IMR-90 (cell line): ENCODE measurements around the gene HTR1D. TPM values are rescaled to one million over a fixed set of nuclear protein-coding genes. Genes with fewer than 3 reads are reported as not detected.

Experiments used
- ATAC-seq: fragments of 200-7000 bp; cut with Tn5 transposase; 2 replicates; pipeline ENCODE4 v1.9.1; 2020; ENCODE audit warnings: low read depth, mild to moderate bottlenecking, moderate library complexity
- BruUV-seq: library from RNA; stranded (reverse); fragments of 400-500 nt; replicated peaks from 2 replicates; lab custom pipeline; 2021; lab: Mats Ljungman, UMichigan
- CTCF ChIA-PET: fragments of 300-600 bp; formaldehyde crosslinking; extraction: SDS; loops from one replicate; lab custom pipeline; 2021; ENCODE audit warnings: antibody characterized with exemption; lab: Yijun Ruan, JAX
- POLR2A ChIA-PET: fragments of 300-600 bp; sonication (Branson Sonifier 250); formaldehyde crosslinking; loops from one replicate; lab custom pipeline; 2022; ENCODE audit warnings: antibody characterized with exemption; ENCODE audit not compliant: unreplicated experiment; lab: Charles Lee
- DNase-seq: peaks from one replicate; pipeline ENCODE4 v3.0.0; 2013
- H2AFZ ChIP-seq: replicated peaks from 2 replicates; pipeline ENCODE3; 2013; ENCODE audit warnings: low read length, mild to moderate bottlenecking; ENCODE audit not compliant: poor library complexity
- H2AK5ac ChIP-seq: 2 replicates; pipeline ENCODE4 v1.6.1; 2013; ENCODE audit warnings: low read depth, low read length, inconsistent platforms
- H2AK9ac ChIP-seq: replicated peaks from 2 replicates; pipeline ENCODE3; 2013; ENCODE audit warnings: mild to moderate bottlenecking, low read depth, low read length, moderate library complexity; ENCODE audit not compliant: poor library complexity
- H2BK120ac ChIP-seq: 2 replicates; pipeline ENCODE4 v1.6.1; 2013; ENCODE audit warnings: low read depth, low read length, inconsistent platforms
- H2BK15ac ChIP-seq: 3 replicates; pipeline ENCODE4 v1.6.1; 2013; ENCODE audit warnings: low read depth, low read length, inconsistent platforms
- H2BK20ac ChIP-seq: 2 replicates; pipeline ENCODE4 v1.6.1; 2013; ENCODE audit warnings: low read depth, mild to moderate bottlenecking, inconsistent platforms, low read length, moderate library complexity
- H2BK5ac ChIP-seq: 2 replicates; pipeline ENCODE4 v1.6.1; 2013; ENCODE audit warnings: mild to moderate bottlenecking, low read depth, low read length, inconsistent platforms; ENCODE audit not compliant: poor library complexity, severe bottlenecking
- H3K14ac ChIP-seq: replicated peaks from 2 replicates; pipeline ENCODE4 v1.6.1; 2013; ENCODE audit warnings: low read depth, low read length, inconsistent platforms
- H3K18ac ChIP-seq: 2 replicates; pipeline ENCODE4 v1.6.1; 2013; ENCODE audit warnings: low read depth, low read length, control low read depth
- H3K23ac ChIP-seq: 2 replicates; pipeline ENCODE4 v1.6.1; 2013; ENCODE audit warnings: low read depth, low read length, inconsistent platforms
- H3K27ac ChIP-seq: 2 replicates; pipeline ENCODE4 v1.5.1; 2013; ENCODE audit warnings: mild to moderate bottlenecking, control low read depth, low read length; ENCODE audit not compliant: insufficient read depth
- H3K27me3 ChIP-seq: 2 replicates; pipeline ENCODE4 v1.6.1; 2013; ENCODE audit warnings: low read length; ENCODE audit not compliant: control insufficient read depth, insufficient read depth
- H3K36me3 ChIP-seq: 2 replicates; pipeline ENCODE4 v1.6.1; 2013; ENCODE audit warnings: low read length, mixed read lengths; ENCODE audit not compliant: control insufficient read depth, insufficient read depth
- H3K4ac ChIP-seq: 2 replicates; pipeline ENCODE4 v1.6.1; 2013; ENCODE audit warnings: low read depth, low read length, inconsistent platforms
- H3K4me1 ChIP-seq: 2 replicates; pipeline ENCODE4 v1.6.1; 2013; ENCODE audit warnings: low read length, mixed read lengths; ENCODE audit not compliant: control insufficient read depth, insufficient read depth
- H3K4me2 ChIP-seq: 2 replicates; pipeline ENCODE4 v1.6.1; 2013; ENCODE audit warnings: low read depth, mild to moderate bottlenecking, control low read depth, low read length, moderate library complexity
- H3K4me3 ChIP-seq: 2 replicates; pipeline ENCODE4 v1.5.1; 2013; ENCODE audit warnings: low read depth, mild to moderate bottlenecking, control low read depth, low read length, moderate library complexity; ENCODE audit not compliant: insufficient read depth
- H3K56ac ChIP-seq: 2 replicates; pipeline ENCODE4 v1.6.1; 2013; ENCODE audit warnings: low read length, inconsistent platforms; ENCODE audit not compliant: insufficient read depth; ENCODE audit errors: extremely low read depth
- H3K79me1 ChIP-seq, 2 experiments: 2 replicates each; pipeline ENCODE4 v1.6.1; 2013; ENCODE audit warnings: low read length in 2 of 2, inconsistent platforms in 1 of 2, low read depth in 1 of 2
- H3K9ac ChIP-seq: 2 replicates; pipeline ENCODE4 v1.6.1; 2013; ENCODE audit warnings: low read depth, low read length, control low read depth
- H3K9me1 ChIP-seq: 2 replicates; pipeline ENCODE4 v1.6.1; 2013; ENCODE audit warnings: low read length, inconsistent platforms; ENCODE audit not compliant: insufficient read depth
- H3K9me3 ChIP-seq: 2 replicates; pipeline ENCODE4 v1.6.1; 2013; ENCODE audit warnings: low read length; ENCODE audit not compliant: control insufficient read depth, insufficient read depth
- H4K20me1 ChIP-seq: 2 replicates; pipeline ENCODE4 v1.6.1; 2013; ENCODE audit warnings: low read length, inconsistent platforms; ENCODE audit not compliant: insufficient read depth
- H4K5ac ChIP-seq: 2 replicates; pipeline ENCODE4 v1.6.1; 2013; ENCODE audit warnings: mild to moderate bottlenecking, low read depth, low read length, control low read depth
- H4K8ac ChIP-seq, 2 experiments: 2 replicates each; pipeline ENCODE4 v1.6.1; 2013; ENCODE audit warnings: low read depth in 2 of 2, low read length in 2 of 2, control low read depth in 1 of 2, inconsistent platforms in 1 of 2
- H4K91ac ChIP-seq: 2 replicates; pipeline ENCODE4 v1.6.1; 2013; ENCODE audit warnings: low read depth, low read length, inconsistent platforms; ENCODE audit not compliant: insufficient read depth
- BHLHE40 ChIP-seq: fragments of 150-350 bp; IDR thresholded peaks from 2 replicates; pipeline ENCODE4 v1.6.1; 2016; ENCODE audit warnings: mild to moderate bottlenecking, low read depth, low read length
- CEBPB ChIP-seq: IDR thresholded peaks from 2 replicates; pipeline ENCODE4 v1.6.1; 2012; ENCODE audit warnings: low read depth, low read length, improper control_type of control experiment
- CHD1 ChIP-seq: IDR thresholded peaks from 2 replicates; pipeline ENCODE4 v1.6.1; 2012; ENCODE audit warnings: low read depth, low read length, improper control_type of control experiment
- CTCF ChIP-seq: conservative IDR thresholded peaks from 2 replicates; pipeline ENCODE4 v1.5.1; 2012; ENCODE audit warnings: mild to moderate bottlenecking, low read depth, low read length, improper control_type of control experiment
- FOS ChIP-seq: fragments of 150-350 bp; IDR thresholded peaks from 2 replicates; pipeline ENCODE4 v1.6.1; 2016; ENCODE audit warnings: low read depth, low read length
- MAFK ChIP-seq: IDR thresholded peaks from 2 replicates; pipeline ENCODE4 v1.6.1; 2012; ENCODE audit warnings: low read depth, low read length, improper control_type of control experiment
- MAZ ChIP-seq: IDR thresholded peaks from 2 replicates; pipeline ENCODE4 v1.6.1; 2012; ENCODE audit warnings: low read depth, mild to moderate bottlenecking, low read length, improper control_type of control experiment, moderate library complexity, borderline replicate concordance
- MXI1 ChIP-seq: IDR thresholded peaks from 2 replicates; pipeline ENCODE4 v1.6.1; 2012; ENCODE audit warnings: low read depth, mild to moderate bottlenecking, low read length, moderate library complexity, borderline replicate concordance
- NFE2L2 ChIP-seq: fragments of 150-350 bp; IDR thresholded peaks from 2 replicates; pipeline ENCODE4 v1.6.1; 2016; ENCODE audit warnings: low read depth, mild to moderate bottlenecking, low read length
- POLR2A ChIP-seq: IDR thresholded peaks from 2 replicates; pipeline ENCODE4 v1.6.1; 2012; ENCODE audit warnings: mild to moderate bottlenecking, low read depth, low read length
- RAD21 ChIP-seq: IDR thresholded peaks from 2 replicates; pipeline ENCODE4 v1.6.1; 2012; ENCODE audit warnings: low read length, improper control_type of control experiment
- RCOR1 ChIP-seq: IDR thresholded peaks from 2 replicates; pipeline ENCODE4 v1.6.1; 2012; ENCODE audit warnings: mild to moderate bottlenecking, low read length, improper control_type of control experiment; ENCODE audit not compliant: insufficient replicate concordance
- RFX5 ChIP-seq: IDR thresholded peaks from 2 replicates; pipeline ENCODE4 v1.8.0; 2012; ENCODE audit warnings: low read depth, mild to moderate bottlenecking, low read length, moderate library complexity
- SMC3 ChIP-seq: fragments of 150-350 bp; IDR thresholded peaks from 2 replicates; pipeline ENCODE4 v1.6.1; 2016; ENCODE audit warnings: low read depth, mild to moderate bottlenecking, antibody characterized with exemption, low read length, moderate library complexity
- WGBS, 2 experiments: methylation state at CpG; one replicate each; pipeline versions ENCODE4 v1.1.5 to v1.1.7; 2013; ENCODE audit warnings: missing lambda C conversion rate in 2 of 2; ENCODE audit not compliant: insufficient read length in 1 of 2; ENCODE audit errors: extremely low coverage in 2 of 2; 5-methylcytosine and 5-hydroxymethylcytosine counted together
- dilution Hi-C: fragments of 300-500 bp; cut with HindIII; formaldehyde crosslinking; loops from one replicate; pipeline ENCODE4 v1.14.3; 2018; ENCODE audit warnings: low sequenced_read_pairs; ENCODE audit not compliant: unreplicated experiment
- in situ Hi-C: fragments of 300-500 bp; cut with MboI; formaldehyde crosslinking; loops from 3 replicates; pipeline ENCODE4 v1.14.3; 2019; ENCODE audit warnings: low sequenced_read_pairs, inconsistent platforms, mixed read lengths
- intact Hi-C: fragments of 100-400 bp; cut with micrococcal nuclease; formaldehyde crosslinking; loops from 2 replicates; pipeline ENCODE4 v1.10.0; 2022
- polyA plus RNA-seq, 3 experiments: library from polyadenylated mRNA; depleted of rRNA; stranded (reverse); fragments of >200 nt; gene quantifications; 2 replicates each; pipeline ENCODE4 v1.2.3, GENCODE V29; 2012; ENCODE audit warnings: low replicate concordance in 1 of 3
- total RNA-seq: library from RNA; depleted of rRNA; stranded (reverse); fragments of >200 nt; gene quantifications from 2 replicates; pipeline ENCODE4 v1.2.3, GENCODE V29; 2012
- TF ChIP-seq, protein P1 (sequence below): fragments of 150-350 bp; IDR thresholded peaks from 2 replicates; pipeline ENCODE4 v1.6.1; 2017; ENCODE audit warnings: mild to moderate bottlenecking, antibody characterized with exemption, low read length, low read depth
- TF ChIP-seq, protein P2 (sequence below): fragments of 150-350 bp; IDR thresholded peaks from 2 replicates; pipeline ENCODE4 v1.6.1; 2016; ENCODE audit warnings: low read depth, mild to moderate bottlenecking, low read length, moderate library complexity, borderline replicate concordance

Gene HTR1D
- total and polyA plus RNA-seq, 2 of the 4 experiments (the other 2 are of a cell fraction): 0.03 to 0.18 TPM

- Histone ChIP-seq H3K9me1 (peaks cover 4% of the 10 kb centered on the region; the same call in 1 of the 2 replicates), H2BK15ac (no peak overlapping the region), H3K23ac (no peak overlapping the region), H3K4me1 (no peaks in the 10 kb centered on the region; the same call in 1 of the 2 replicates), H3K79me1 (no peaks in the 10 kb centered on the region), H3K9me3 (no peaks in the 10 kb centered on the region), H2BK20ac (no peak overlapping the region), H2BK5ac (no peak overlapping the region), H4K91ac (no peak overlapping the region), H3K56ac (no peak overlapping the region), H3K27ac (no peak overlapping the region), H4K5ac (no peak overlapping the region), H3K18ac (no peak overlapping the region), H3K9ac (no peak overlapping the region), H2BK120ac (no peak overlapping the region), H3K27me3 (peaks cover 70% of the 10 kb centered on the region), H3K4me3 (no peak overlapping the region), H2AK9ac (no peak overlapping the region), H2AFZ (no peak overlapping the region), H3K36me3 (no peaks in the 10 kb centered on the region), H4K8ac (no peak overlapping the region), H3K14ac (no peak overlapping the region), H2AK5ac (0 out of 2 replicates have a peak overlapping the region, but pooled peaks have one; percentile 3), H3K4ac (no peak overlapping the region; the same call in 1 of the 2 replicates), H4K20me1 (no peaks in the 10 kb centered on the region), H3K4me2 (no peak overlapping the region)
- ChIA-PET CTCF (no interaction called here), POLR2A (no interaction called here)
- intact Hi-C loops: no loop called here
- in situ Hi-C loops: no loop called here
- dilution Hi-C loops: no loop called here
- DNase-seq: peak; percentile 24
- TF ChIP-seq, protein P1, sequence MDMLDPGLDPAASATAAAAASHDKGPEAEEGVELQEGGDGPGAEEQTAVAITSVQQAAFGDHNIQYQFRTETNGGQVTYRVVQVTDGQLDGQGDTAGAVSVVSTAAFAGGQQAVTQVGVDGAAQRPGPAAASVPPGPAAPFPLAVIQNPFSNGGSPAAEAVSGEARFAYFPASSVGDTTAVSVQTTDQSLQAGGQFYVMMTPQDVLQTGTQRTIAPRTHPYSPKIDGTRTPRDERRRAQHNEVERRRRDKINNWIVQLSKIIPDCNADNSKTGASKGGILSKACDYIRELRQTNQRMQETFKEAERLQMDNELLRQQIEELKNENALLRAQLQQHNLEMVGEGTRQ: no peak
- no peak for TF ChIP-seq FOS
- no peak for TF ChIP-seq RCOR1
- TF ChIP-seq RAD21: no peak
- no peak for TF ChIP-seq SMC3
- TF ChIP-seq RFX5: no peak
- TF ChIP-seq BHLHE40: no peak
- TF ChIP-seq MXI1: no peak
- no peak for TF ChIP-seq MAFK
- no peak for TF ChIP-seq CEBPB
- TF ChIP-seq CHD1: no peak
- TF ChIP-seq, protein P2, sequence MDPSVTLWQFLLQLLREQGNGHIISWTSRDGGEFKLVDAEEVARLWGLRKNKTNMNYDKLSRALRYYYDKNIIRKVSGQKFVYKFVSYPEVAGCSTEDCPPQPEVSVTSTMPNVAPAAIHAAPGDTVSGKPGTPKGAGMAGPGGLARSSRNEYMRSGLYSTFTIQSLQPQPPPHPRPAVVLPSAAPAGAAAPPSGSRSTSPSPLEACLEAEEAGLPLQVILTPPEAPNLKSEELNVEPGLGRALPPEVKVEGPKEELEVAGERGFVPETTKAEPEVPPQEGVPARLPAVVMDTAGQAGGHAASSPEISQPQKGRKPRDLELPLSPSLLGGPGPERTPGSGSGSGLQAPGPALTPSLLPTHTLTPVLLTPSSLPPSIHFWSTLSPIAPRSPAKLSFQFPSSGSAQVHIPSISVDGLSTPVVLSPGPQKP: no peak
- no peak for TF ChIP-seq CTCF
- no peak for TF ChIP-seq POLR2A
- TF ChIP-seq NFE2L2: no peak
- no peak for TF ChIP-seq MAZ
- no peak for ATAC-seq
- WGBS, 2 experiments: no CpG with 5 or more reads among the region's 4 CpGs
- no TSS peak for BruUV-seq
Observed at GRCh38 chr1:23214640-23215039, 2.7 kb downstream of the HTR1D start.
